Activated naive CD8-positive, alpha-beta T cell treated with anti-CD3 and anti-CD28 coated beads for 36 hours (primary cell): ENCODE measurements around the gene SSBP3. TPM values are rescaled to one million over a fixed set of nuclear protein-coding genes. Genes with fewer than 3 reads are reported as not detected.

Source experiments
- DNase-seq: peaks from one replicate; pipeline ENCODE4 v3.0.0; 2021
- H3K27ac Mint-ChIP-seq: one replicate; pipeline ENCODE4 v1.8.0; 2022; ENCODE audit warnings: mild to moderate bottlenecking, moderate library complexity, mixed read lengths
- H3K27me3 Mint-ChIP-seq: one replicate; pipeline ENCODE4 v1.8.0; 2022; ENCODE audit warnings: mild to moderate bottlenecking, mixed read lengths
- H3K36me3 Mint-ChIP-seq: one replicate; pipeline ENCODE4 v1.8.0; 2021; ENCODE audit warnings: mild to moderate bottlenecking, mixed read lengths
- H3K4me1 Mint-ChIP-seq: one replicate; pipeline ENCODE4 v1.8.0; 2021; ENCODE audit warnings: mixed read lengths
- H3K4me3 Mint-ChIP-seq: one replicate; pipeline ENCODE4 v1.8.0; 2022; ENCODE audit warnings: mild to moderate bottlenecking, moderate library complexity, mixed read lengths
- H3K9me3 Mint-ChIP-seq: one replicate; pipeline ENCODE4 v1.8.0; 2022; ENCODE audit warnings: mixed read lengths
- total RNA-seq, 2 experiments: library from RNA; stranded (reverse); gene quantifications; one replicate each; pipeline ENCODE4 v1.2.3, GENCODE V29; 2021

Gene SSBP3
- total RNA-seq, 2 experiments from 2014 or later, result 62.8 to 65.4 TPM

GRCh38 chr1:54375712-54376429 is 30.3 kb downstream of the SSBP3 start:
- peak overlapping the region; percentile 70 for H3K27ac Mint-ChIP-seq
- no peaks in the 10 kb centered on the region for H3K27me3 Mint-ChIP-seq
- DNase-seq, result no peak
- H3K36me3 Mint-ChIP-seq, result peaks cover 25% of the 10 kb centered on the region
- H3K4me1 Mint-ChIP-seq, result peaks cover 84% of the 10 kb centered on the region
- no peaks in the 10 kb centered on the region for H3K9me3 Mint-ChIP-seq
- peak overlapping the region; percentile 8 for H3K4me3 Mint-ChIP-seq

DNA sequence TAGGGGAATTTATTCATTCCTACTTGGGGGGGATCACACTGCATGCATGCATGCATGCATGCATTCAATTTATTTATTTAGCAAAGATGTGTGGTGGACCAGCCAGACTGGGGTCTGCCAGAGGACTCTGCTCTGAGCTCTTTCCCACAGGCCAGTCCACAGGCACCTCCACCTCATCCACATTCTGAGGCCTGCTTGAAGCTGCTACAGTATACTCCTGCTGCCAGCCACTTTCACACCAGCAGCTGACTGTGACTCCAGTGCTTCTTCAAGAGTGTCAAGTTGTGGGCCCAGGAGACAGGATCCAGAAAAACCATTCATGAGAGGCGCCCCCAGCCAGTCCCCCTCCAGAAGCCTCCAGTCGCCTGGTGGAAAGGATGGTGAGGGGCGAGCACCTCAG is 30.9 kb downstream of the SSBP3 start:
- Mint-ChIP-seq H3K9me3 (no peaks in the 10 kb centered on the region), H3K27me3 (no peaks in the 10 kb centered on the region), H3K36me3 (peaks cover 20% of the 10 kb centered on the region), H3K27ac (no peak overlapping the region), H3K4me1 (peaks cover 78% of the 10 kb centered on the region), H3K4me3 (no peak overlapping the region)
- DNase-seq, result no peak

DNA sequence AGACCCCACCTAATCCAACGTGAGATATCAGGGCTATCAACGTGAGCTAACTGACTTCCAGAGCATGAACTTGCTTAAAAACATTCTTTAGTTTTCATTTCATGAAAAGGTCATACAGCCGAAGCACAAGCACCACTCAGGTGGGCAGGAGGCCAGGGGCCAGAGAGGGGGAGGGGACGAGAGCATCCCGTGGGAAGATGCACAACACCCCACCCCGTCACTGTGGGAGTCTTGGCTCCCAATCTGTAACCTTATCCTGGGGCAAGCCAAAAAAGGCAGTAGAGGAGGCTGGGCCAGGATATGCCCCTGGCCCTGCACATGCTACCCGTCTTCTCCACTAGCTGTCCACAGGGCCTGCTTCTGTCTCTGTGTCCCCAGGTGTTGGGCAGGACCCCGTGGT is 31.4 kb downstream of the SSBP3 start:
- Mint-ChIP-seq H3K27ac (no peak overlapping the region), H3K4me3 (no peak overlapping the region), H3K27me3 (no peaks in the 10 kb centered on the region), H3K36me3 (peaks cover 16% of the 10 kb centered on the region), H3K4me1 (peaks cover 75% of the 10 kb centered on the region), H3K9me3 (no peaks in the 10 kb centered on the region)
- DNase-seq, result no peak

DNA sequence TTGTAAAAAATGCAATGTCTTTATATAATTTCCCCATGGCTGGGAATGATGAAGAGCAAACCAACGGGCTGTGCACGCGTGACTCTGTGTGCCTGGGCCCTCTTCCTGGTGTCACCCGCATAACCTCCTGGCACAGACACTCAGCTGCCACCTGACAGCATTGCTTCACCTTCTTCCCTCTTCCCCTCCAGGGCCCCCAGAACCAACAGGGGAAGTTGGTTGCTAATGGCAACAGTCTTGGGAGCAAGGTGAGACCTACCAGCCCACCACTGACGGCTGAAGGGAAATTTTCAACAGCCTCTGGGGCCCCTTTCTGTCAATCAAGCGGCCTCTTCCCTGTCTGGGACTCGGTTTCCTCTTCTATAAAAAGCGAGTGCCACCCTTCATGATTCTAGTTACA is 33.2 kb downstream of the SSBP3 start:
- H3K4me3 Mint-ChIP-seq, result peak overlapping the region; percentile 46
- DNase-seq, result peak; percentile 49
- peaks cover 11% of the 10 kb centered on the region for H3K36me3 Mint-ChIP-seq
- peaks cover 66% of the 10 kb centered on the region for H3K4me1 Mint-ChIP-seq
- H3K9me3 Mint-ChIP-seq, result no peaks in the 10 kb centered on the region
- H3K27me3 Mint-ChIP-seq, result no peaks in the 10 kb centered on the region
- peak overlapping the region; percentile 74 for H3K27ac Mint-ChIP-seq

GRCh38 chr1:54371942-54372275 is 34.3 kb downstream of the SSBP3 start:
- H3K27me3 Mint-ChIP-seq, result no peaks in the 10 kb centered on the region
- no peak overlapping the region for H3K4me3 Mint-ChIP-seq
- peaks cover 11% of the 10 kb centered on the region for H3K36me3 Mint-ChIP-seq
- H3K9me3 Mint-ChIP-seq, result no peaks in the 10 kb centered on the region
- peaks cover 57% of the 10 kb centered on the region for H3K4me1 Mint-ChIP-seq
- peak overlapping the region; percentile 0 for H3K27ac Mint-ChIP-seq
- DNase-seq, result no peak

DNA sequence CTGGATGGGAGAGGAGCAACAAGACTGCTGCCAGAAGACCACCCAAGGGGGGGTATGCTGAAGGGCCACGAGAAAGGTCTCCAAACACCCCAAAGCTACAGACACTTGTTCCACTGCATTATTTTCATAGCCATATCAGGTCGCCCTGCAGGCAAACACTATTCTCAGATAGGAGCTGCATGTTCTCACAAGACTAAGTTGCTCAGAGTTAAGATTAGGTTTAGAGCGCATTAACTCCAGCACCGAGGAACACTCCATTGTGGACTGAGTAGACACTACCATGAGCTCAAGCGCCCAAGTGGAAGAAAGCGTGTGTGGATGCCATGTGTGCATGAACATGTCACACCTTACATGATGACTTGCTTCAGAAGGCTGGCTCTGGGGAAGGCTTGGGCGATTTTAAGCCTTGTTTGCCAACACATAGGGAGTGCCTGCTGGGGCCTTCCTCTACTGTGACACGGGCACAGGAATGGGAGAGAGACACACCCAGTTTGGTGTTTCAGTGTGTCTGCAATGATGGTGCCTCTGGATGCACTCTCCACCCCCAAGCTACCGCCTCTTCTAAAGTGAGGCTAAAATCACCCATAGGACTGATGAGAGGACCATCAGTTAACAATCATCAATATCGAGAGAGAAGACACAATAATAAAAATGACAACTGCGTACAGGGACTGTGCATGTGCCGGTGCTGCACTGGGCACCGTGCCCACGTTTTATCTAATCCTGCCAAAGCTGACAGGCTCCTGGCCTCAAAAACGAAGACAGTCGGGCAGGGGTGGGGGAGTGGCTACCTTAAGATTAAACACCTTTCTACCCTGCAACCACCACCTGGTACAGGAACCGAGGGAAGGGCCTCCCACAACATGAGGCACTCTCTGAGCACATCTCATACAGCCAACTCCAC is 34.9 kb downstream of the SSBP3 start:
- H3K27me3 Mint-ChIP-seq, result no peaks in the 10 kb centered on the region
- H3K36me3 Mint-ChIP-seq, result peaks cover 9% of the 10 kb centered on the region
- DNase-seq, result no peak
- no peak overlapping the region for H3K4me3 Mint-ChIP-seq
- H3K9me3 Mint-ChIP-seq, result no peaks in the 10 kb centered on the region
- H3K27ac Mint-ChIP-seq, result no peak overlapping the region
- H3K4me1 Mint-ChIP-seq, result peaks cover 51% of the 10 kb centered on the region

DNA sequence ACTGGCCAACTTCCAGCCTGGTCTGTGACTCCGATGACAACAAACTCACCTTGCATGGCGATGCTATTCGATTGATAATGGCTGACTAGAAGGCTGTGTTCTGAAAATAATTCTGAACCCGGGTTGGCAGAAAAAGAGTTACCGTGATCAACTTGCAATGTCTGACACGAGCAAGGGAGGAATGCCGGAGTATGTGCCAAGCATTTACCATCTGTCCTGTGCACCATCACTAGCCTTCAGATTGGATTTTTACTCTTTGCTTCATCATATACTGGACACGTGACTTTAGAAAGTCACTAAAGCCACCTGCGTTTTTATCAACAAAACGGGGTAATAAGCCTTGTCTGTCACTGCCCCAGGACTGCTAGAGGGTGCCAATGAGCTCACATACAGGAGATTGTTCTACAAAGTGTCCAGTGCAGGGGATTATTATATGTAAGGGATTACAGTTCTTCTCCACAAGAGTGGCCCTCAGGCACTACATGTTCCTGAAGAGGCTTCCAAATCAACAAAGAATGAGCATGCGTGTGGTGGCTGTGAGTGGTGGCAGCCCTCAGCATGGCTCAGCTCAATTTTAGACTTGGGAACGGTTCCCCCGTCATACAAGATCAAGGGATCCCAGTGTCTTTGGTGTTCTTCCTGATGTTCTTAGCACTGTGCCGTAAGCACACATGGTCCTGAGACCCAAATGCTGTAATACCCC is 35.8 kb downstream of the SSBP3 start:
- H3K9me3 Mint-ChIP-seq, result no peaks in the 10 kb centered on the region
- no peaks in the 10 kb centered on the region for H3K27me3 Mint-ChIP-seq
- no peak for DNase-seq
- H3K27ac Mint-ChIP-seq, result no peak overlapping the region
- peaks cover 7% of the 10 kb centered on the region for H3K36me3 Mint-ChIP-seq
- peaks cover 46% of the 10 kb centered on the region for H3K4me1 Mint-ChIP-seq
- H3K4me3 Mint-ChIP-seq, result no peak overlapping the region

DNA sequence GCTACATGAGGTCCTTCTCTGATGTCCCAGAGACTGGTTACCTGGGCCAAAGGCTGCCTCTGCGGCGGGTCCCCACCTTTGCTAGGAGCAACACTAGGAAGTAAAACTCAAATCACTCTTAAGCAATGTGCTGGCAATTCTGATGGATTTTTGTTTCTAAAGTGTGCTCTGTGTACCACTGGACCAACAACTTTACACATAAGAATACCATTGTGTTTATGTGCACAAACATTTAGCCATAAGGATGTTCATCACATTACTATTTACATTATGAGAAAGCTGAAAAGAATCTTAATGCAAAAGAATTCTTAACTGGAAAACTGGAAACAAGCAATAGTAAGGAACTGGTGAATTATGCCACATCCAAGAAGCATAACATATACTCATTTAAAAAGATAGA is 38.6 kb downstream of the SSBP3 start:
- H3K27ac Mint-ChIP-seq, result no peak overlapping the region
- H3K36me3 Mint-ChIP-seq, result no peaks in the 10 kb centered on the region
- H3K27me3 Mint-ChIP-seq, result no peaks in the 10 kb centered on the region
- no peak for DNase-seq
- H3K4me1 Mint-ChIP-seq, result peaks cover 44% of the 10 kb centered on the region
- no peaks in the 10 kb centered on the region for H3K9me3 Mint-ChIP-seq
- no peak overlapping the region for H3K4me3 Mint-ChIP-seq

- H3K27ac Mint-ChIP-seq, result no peak overlapping the region
- H3K4me3 Mint-ChIP-seq, result no peak overlapping the region
- no peaks in the 10 kb centered on the region for H3K27me3 Mint-ChIP-seq
- H3K36me3 Mint-ChIP-seq, result no peaks in the 10 kb centered on the region
- no peak for DNase-seq
- H3K9me3 Mint-ChIP-seq, result no peaks in the 10 kb centered on the region
- peaks cover 46% of the 10 kb centered on the region for H3K4me1 Mint-ChIP-seq
These were observed 40.3 kb downstream of the SSBP3 start for GRCh38 chr1:54365847-54366246.

DNA sequence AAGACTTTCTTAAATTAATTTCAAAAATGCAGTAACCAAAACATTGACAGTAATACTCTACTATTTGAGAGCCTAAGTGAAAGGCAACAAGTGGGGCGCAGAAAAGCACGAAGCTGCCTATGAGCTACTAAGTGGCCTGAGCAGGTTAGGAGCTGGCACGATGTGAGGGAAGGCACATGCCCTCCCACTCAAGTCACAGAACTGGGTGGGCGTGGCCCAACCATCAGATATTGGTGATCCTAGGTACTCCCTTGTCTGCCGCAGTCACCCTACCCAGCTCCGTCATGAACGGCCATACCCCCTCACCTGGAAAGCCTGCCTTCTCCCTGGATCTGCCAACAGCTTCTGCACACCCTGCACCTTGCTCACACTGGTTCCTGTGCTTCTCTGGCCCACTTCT is 40.8 kb downstream of the SSBP3 start:
- Mint-ChIP-seq H3K36me3 (no peaks in the 10 kb centered on the region), H3K27ac (no peak overlapping the region), H3K4me3 (no peak overlapping the region), H3K9me3 (no peaks in the 10 kb centered on the region), H3K4me1 (peaks cover 48% of the 10 kb centered on the region), H3K27me3 (no peaks in the 10 kb centered on the region)
- DNase-seq, result no peak

GRCh38 chr1:54364995-54365394 is 41.2 kb downstream of the SSBP3 start:
- Mint-ChIP-seq H3K4me1 (peaks cover 51% of the 10 kb centered on the region), H3K27ac (no peak overlapping the region), H3K27me3 (no peaks in the 10 kb centered on the region), H3K36me3 (no peaks in the 10 kb centered on the region), H3K4me3 (no peak overlapping the region), H3K9me3 (no peaks in the 10 kb centered on the region)
- DNase-seq, result no peak

GRCh38 chr1:54364582-54364981 is 41.6 kb downstream of the SSBP3 start:
- no peak overlapping the region for H3K4me3 Mint-ChIP-seq
- no peak for DNase-seq
- H3K9me3 Mint-ChIP-seq, result no peaks in the 10 kb centered on the region
- no peaks in the 10 kb centered on the region for H3K27me3 Mint-ChIP-seq
- no peak overlapping the region for H3K27ac Mint-ChIP-seq
- H3K36me3 Mint-ChIP-seq, result peaks cover 1% of the 10 kb centered on the region
- H3K4me1 Mint-ChIP-seq, result peaks cover 56% of the 10 kb centered on the region

DNA sequence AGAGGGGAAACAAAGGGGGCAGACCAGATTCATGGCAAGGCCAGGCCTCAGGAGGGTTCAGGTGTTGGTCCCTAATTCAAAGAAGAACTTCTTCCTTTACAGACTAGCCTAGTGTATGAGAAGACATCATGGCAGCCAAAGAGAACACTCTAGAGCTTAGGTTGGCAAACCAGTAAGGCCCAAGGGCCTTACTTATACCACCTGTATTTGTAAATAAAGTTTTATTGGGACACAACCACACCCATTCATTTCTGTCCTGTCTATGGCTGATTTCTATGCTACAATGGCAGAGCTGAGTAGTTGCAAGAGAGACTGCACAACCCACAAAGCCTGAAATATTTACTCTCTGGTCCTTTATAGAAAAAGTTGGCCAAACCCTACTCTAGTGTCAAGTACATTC is 42.3 kb downstream of the SSBP3 start:
- Mint-ChIP-seq H3K4me3 (no peak overlapping the region), H3K36me3 (peaks cover 3% of the 10 kb centered on the region), H3K27me3 (no peaks in the 10 kb centered on the region), H3K4me1 (peaks cover 59% of the 10 kb centered on the region), H3K27ac (no peak overlapping the region), H3K9me3 (no peaks in the 10 kb centered on the region)
- DNase-seq, result no peak

GRCh38 chr1:54362881-54363340 is 43.3 kb downstream of the SSBP3 start:
- Mint-ChIP-seq H3K9me3 (no peaks in the 10 kb centered on the region), H3K36me3 (peaks cover 7% of the 10 kb centered on the region), H3K27ac (no peak overlapping the region), H3K4me3 (no peak overlapping the region), H3K4me1 (peaks cover 64% of the 10 kb centered on the region), H3K27me3 (no peaks in the 10 kb centered on the region)
- DNase-seq, result no peak

DNA sequence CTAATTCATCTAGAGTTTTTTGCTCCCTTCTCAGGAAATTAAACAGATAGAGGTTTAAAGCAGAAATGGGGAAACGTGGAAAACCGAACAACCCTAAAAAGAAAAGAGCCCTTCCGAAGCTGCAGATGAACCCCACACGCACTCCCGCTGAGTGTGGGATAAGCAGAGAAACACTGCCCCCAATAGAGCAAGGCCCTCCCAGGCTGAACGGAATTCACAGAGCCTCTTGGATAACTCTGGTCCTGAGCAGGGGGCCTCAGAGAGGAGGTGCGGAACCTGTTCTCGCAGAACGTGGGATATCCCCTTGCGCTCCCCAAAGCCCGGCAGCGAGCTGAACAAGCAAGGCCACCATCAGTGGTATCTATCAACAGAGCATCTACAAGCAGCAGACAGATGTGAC is 44.9 kb downstream of the SSBP3 start:
- H3K36me3 Mint-ChIP-seq, result peaks cover 7% of the 10 kb centered on the region
- H3K4me3 Mint-ChIP-seq, result no peak overlapping the region
- no peaks in the 10 kb centered on the region for H3K27me3 Mint-ChIP-seq
- no peak for DNase-seq
- H3K9me3 Mint-ChIP-seq, result no peaks in the 10 kb centered on the region
- peaks cover 78% of the 10 kb centered on the region for H3K4me1 Mint-ChIP-seq
- no peak overlapping the region for H3K27ac Mint-ChIP-seq
